Measurements from ENCODE around the gene CAPN14. TPM values are rescaled to one million over a fixed set of nuclear protein-coding genes. Genes with fewer than 3 reads are reported as not detected.

Gene CAPN14
- total and polyA plus RNA-seq, 4 donors, result 0.05 to 0.08 TPM; not detected in 2

- 74% methylated on average over 4 of the region's 4 CpGs for WGBS
- no peaks in the 10 kb centered on the region for H3K9me3 ChIP-seq (ENCODE audit: control insufficient read depth in 4 of 4, low read length in 3 of 4)
These were observed 85.4 kb downstream of the CAPN14 start for GRCh38 chr2:31131871-31132270.

GRCh38 chr2:31129375-31130171, 87.7 kb downstream of the CAPN14 start:
- no peaks in the 10 kb centered on the region for H3K36me3 ChIP-seq (ENCODE audit: control insufficient read depth in 4 of 4, insufficient read depth in 3 of 4, low read depth in 1 of 4, low read length in 3 of 4)
- H3K4me1 ChIP-seq (ENCODE audit: control insufficient read depth in 4 of 4, insufficient read depth in 4 of 4, low read length in 3 of 4), result no peaks in the 10 kb centered on the region
- no peak overlapping the region for H3K27ac ChIP-seq (ENCODE audit: low read depth in 1 of 2, low read length in 2 of 2)
- WGBS, result 63% methylated on average over 6 of the region's 6 CpGs
- H3K27me3 ChIP-seq (ENCODE audit: control insufficient read depth in 4 of 4, insufficient read depth in 4 of 4, low read length in 3 of 4), result peaks cover 0 to 5% (median 0%) of the 10 kb centered on the region in 4 donors
- no peaks in the 10 kb centered on the region for H3K9me3 ChIP-seq (ENCODE audit: control insufficient read depth in 4 of 4, low read length in 3 of 4)
- no peak overlapping the region for H3K9ac ChIP-seq (ENCODE audit: low read depth in 1 of 2, low read length in 2 of 2)
- TF ChIP-seq MAX (IDR thresholded peaks at IDR 0.05) (no peak), HNF4A (conservative IDR thresholded peaks at IDR 0.05) (no peak), GABPA (IDR thresholded peaks at IDR 0.05 in 1 of 2, conservative IDR thresholded peaks at IDR 0.05 in 1 of 2) (no peak), FOXA1 (IDR thresholded peaks at IDR 0.05) (no peak), ATF3 (IDR thresholded peaks at IDR 0.05) (no peak), CTCF (IDR thresholded peaks at IDR 0.05; ENCODE audit: low read depth, low read length, missing input control) (no peak), RAD21 (IDR thresholded peaks at IDR 0.05) (no peak), RXRA (IDR thresholded peaks at IDR 0.05) (no peak), REST (IDR thresholded peaks at IDR 0.05) (no peak), FOXA2 (IDR thresholded peaks at IDR 0.05) (no peak), NR2F2 (IDR thresholded peaks at IDR 0.05) (no peak), SP1 (IDR thresholded peaks at IDR 0.05) (no peak), HNF4G (IDR thresholded peaks at IDR 0.05) (no peak), TAF1 (conservative IDR thresholded peaks at IDR 0.05) (no peak), ZBTB33 (IDR thresholded peaks at IDR 0.05) (no peak), JUND (IDR thresholded peaks at IDR 0.05) (no peak), EGR1 (IDR thresholded peaks at IDR 0.05; ENCODE audit: low read depth in 2 of 2) (no peak), YY1 (IDR thresholded peaks at IDR 0.05) (no peak)
- no peak for DNase-seq (ENCODE audit: low spot score)
- H3K4me3 ChIP-seq (ENCODE audit: low read depth in 1 of 3, low read length in 3 of 3), result no peak overlapping the region

More at GRCh38 chr2:31131871-31132270, 85.4 kb downstream of the CAPN14 start:
- DNase-seq (ENCODE audit: low spot score), result no peak
- Histone ChIP-seq H3K4me1 (ENCODE audit: control insufficient read depth in 4 of 4, insufficient read depth in 4 of 4, low read length in 3 of 4) (peaks cover 0 to under 1% (median 0%) of the 10 kb centered on the region in 4 donors), H3K36me3 (ENCODE audit: control insufficient read depth in 4 of 4, insufficient read depth in 3 of 4, low read depth in 1 of 4, low read length in 3 of 4) (no peaks in the 10 kb centered on the region), H3K9ac (ENCODE audit: low read depth in 1 of 2, low read length in 2 of 2) (no peak overlapping the region), H3K4me3 (ENCODE audit: low read depth in 1 of 3, low read length in 3 of 3) (no peak overlapping the region), H3K27me3 (ENCODE audit: control insufficient read depth in 4 of 4, insufficient read depth in 4 of 4, low read length in 3 of 4) (peaks cover 0 to 3% (median 1%) of the 10 kb centered on the region in 4 donors), H3K27ac (ENCODE audit: low read depth in 1 of 2, low read length in 2 of 2) (no peak overlapping the region)
- TF ChIP-seq SP1 (IDR thresholded peaks at IDR 0.05) (no peak), CTCF (IDR thresholded peaks at IDR 0.05; ENCODE audit: low read depth, low read length, missing input control) (no peak), HNF4G (IDR thresholded peaks at IDR 0.05) (no peak), RXRA (IDR thresholded peaks at IDR 0.05) (no peak), GABPA (IDR thresholded peaks at IDR 0.05 in 1 of 2, conservative IDR thresholded peaks at IDR 0.05 in 1 of 2) (no peak), EGR1 (IDR thresholded peaks at IDR 0.05; ENCODE audit: low read depth in 2 of 2) (no peak)

Data from liver (tissue), 9 donors.